HL-60 (cell line): ENCODE measurements around the gene TUBG1.

Source experiments
- CTCF ChIP-seq: IDR thresholded peaks from one replicate; pipeline ENCODE4 v1.5.1; 2011; ENCODE audit warnings: low read length, control low read depth, inconsistent platforms; ENCODE audit not compliant: insufficient read depth
- GABPA ChIP-seq: IDR thresholded peaks from 2 replicates; pipeline ENCODE4 v1.6.1; 2012; ENCODE audit warnings: low read depth
- POLR2AphosphoS5 ChIP-seq: IDR thresholded peaks from 2 replicates; pipeline ENCODE4 v1.6.1; 2012; ENCODE audit warnings: low read depth
- REST ChIP-seq: IDR thresholded peaks from 2 replicates; pipeline ENCODE4 v1.6.1; 2012; ENCODE audit warnings: low read depth; ENCODE audit not compliant: insufficient replicate concordance
- SPI1 ChIP-seq: IDR thresholded peaks from 2 replicates; pipeline ENCODE4 v1.6.1; 2012; ENCODE audit warnings: low read depth, mild to moderate bottlenecking, borderline replicate concordance

DNA sequence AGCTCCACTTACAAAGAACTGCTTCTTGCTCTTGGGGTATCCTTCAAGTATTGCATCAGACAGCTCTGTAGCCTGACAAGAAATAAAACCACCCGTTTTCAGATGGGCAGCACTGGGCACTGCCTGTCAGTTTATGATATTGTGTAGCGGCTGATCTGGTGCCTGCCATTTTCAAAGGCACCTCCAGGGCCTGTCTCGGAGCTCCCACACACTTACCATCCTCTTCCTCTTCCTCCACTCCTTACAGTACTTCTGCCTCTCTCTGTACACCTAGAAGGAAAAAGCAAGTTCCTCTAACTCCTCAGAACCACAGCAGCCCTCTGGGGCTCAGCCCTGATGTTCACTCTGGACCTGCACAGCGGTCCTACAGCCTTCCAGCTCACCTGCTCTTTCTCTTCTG lies 36.4 kb upstream of the TUBG1 start:
- TF ChIP-seq CTCF (no peak), GABPA (no peak), REST (no peak), SPI1 (peak; percentile 20; the same call in 1 of the 2 replicates), POLR2AphosphoS5 (no peak)
